Stimulated activated CD4-positive, alpha-beta T cell treated with anti-CD3 and anti-CD28 coated beads, TNF-alpha, amount 100 ng/mL, for 24 hours (primary cell): ENCODE measurements around the gene BCKDK.
"Not testable (repeated sequence)": the region's sequence is repeated elsewhere in the genome, so short reads cannot be mapped to it uniquely, and the experiment has no call there.

Experiments used
- DNase-seq, 3 experiments: peaks; one replicate each; pipeline ENCODE4 v3.0.0-alpha.2; 2020; ENCODE audit warnings: low read depth in 3 of 3

Gene BCKDK

GRCh38 chr16:31141489-31142108, 33.4 kb downstream of the BCKDK start:
- no peak for DNase-seq

GRCh38 chr16:31142109-31143010, 34.2 kb downstream of the BCKDK start:
- DNase-seq = peak; percentile 96 to 99 (median 98)

GRCh38 chr16:31143011-31143693, 35.0 kb downstream of the BCKDK start:
- no peak for DNase-seq

- DNase-seq = no peak
Observed at GRCh38 chr16:31143694-31144148, 35.5 kb downstream of the BCKDK start.

GRCh38 chr16:31144418-31144817, 36.2 kb downstream of the BCKDK start:
- not testable (repeated sequence) for DNase-seq

- no peak for DNase-seq
Observed at GRCh38 chr16:31145398-31145990, 37.3 kb downstream of the BCKDK start.

GRCh38 chr16:31147574-31147973, 39.4 kb downstream of the BCKDK start:
- no peak for DNase-seq

- DNase-seq = no peak
Observed at GRCh38 chr16:31148281-31148728, 40.1 kb downstream of the BCKDK start.

- DNase-seq = no peak
Observed at GRCh38 chr16:31148896-31149295, 40.7 kb downstream of the BCKDK start.

- DNase-seq = no peak
Observed at GRCh38 chr16:31149332-31149731, 41.1 kb downstream of the BCKDK start.

GRCh38 chr16:31149894-31150890, 42.0 kb downstream of the BCKDK start, which contains the start of gene PRSS36:
TSS of gene PRSS36 (minus strand) at chr16:31150066. CDS start at chr16:31150035, 31 bp downstream.
- DNase-seq = no peak

GRCh38 chr16:31150976-31151375, 42.8 kb downstream of the BCKDK start:
- DNase-seq = not testable (repeated sequence)

GRCh38 chr16:31157136-31157535, 49.0 kb downstream of the BCKDK start:
- DNase-seq = no peak
